Endothelial cell of umbilical vein (primary cell): ENCODE data around the gene MRPS23. TPM values are rescaled to one million over a fixed set of nuclear protein-coding genes. Genes with fewer than 3 reads are reported as not detected.

Experiments
- BruUV-seq: library from RNA; stranded (reverse); fragments of 400-500 nt; replicated peaks from 2 replicates; lab custom pipeline; 2021; lab: Mats Ljungman, UMichigan
- CTCF ChIA-PET: fragments of 300-600, 350-600 bp; sonication (Branson Sonifier 250); formaldehyde crosslinking; loops from one replicate; lab custom pipeline; 2021; ENCODE audit warnings: antibody characterized with exemption, inconsistent platforms; lab: Charles Lee
- POLR2A ChIA-PET: fragments of 300-600, 350-600 bp; sonication (Branson Sonifier 250); formaldehyde crosslinking; loops from one replicate; lab custom pipeline; 2021; ENCODE audit warnings: antibody characterized with exemption, inconsistent platforms; lab: Charles Lee
- DNase-seq: peaks from one replicate; pipeline ENCODE4 v3.0.0-alpha.2; 2011; ENCODE audit warnings: low read depth, low spot score
- FAIRE-seq: peaks from 2 replicates; lab custom pipeline; 2011; peaks lifted over from hg19 to GRCh38; lab: Jason Lieb, UNC
- H2AFZ ChIP-seq: 2 replicates; pipeline ENCODE4 v1.6.0; 2012; ENCODE audit warnings: low read depth, low read length, control low read depth, inconsistent platforms
- H3K27ac ChIP-seq: 2 replicates; pipeline ENCODE4 v1.5.1; 2011; ENCODE audit warnings: low read depth, mild to moderate bottlenecking, control low read depth, low read length, moderate library complexity; ENCODE audit not compliant: insufficient read depth
- H3K27me3 ChIP-seq, 2 experiments: 2 replicates each; pipeline versions ENCODE4 v1.6.0 to v1.6.1; 2011; ENCODE audit warnings: low read length in 2 of 2, mixed read lengths in 1 of 2; ENCODE audit not compliant: control insufficient read depth in 2 of 2, insufficient read depth in 2 of 2
- H3K36me3 ChIP-seq, 2 experiments: 2 replicates in 1 of 2; 3 replicates in 1 of 2; pipeline ENCODE4 v1.5.1; 2011; ENCODE audit warnings: low read length in 2 of 2, mild to moderate bottlenecking in 1 of 2, moderate library complexity in 1 of 2; ENCODE audit not compliant: control insufficient read depth in 2 of 2, insufficient read depth in 2 of 2; ENCODE audit errors: extremely low read depth in 1 of 2
- H3K4me1 ChIP-seq: 3 replicates; pipeline ENCODE4 v1.5.1; 2011; ENCODE audit warnings: mild to moderate bottlenecking, low read length; ENCODE audit not compliant: control insufficient read depth, insufficient read depth; ENCODE audit errors: extremely low read depth
- H3K4me2 ChIP-seq: 2 replicates; pipeline ENCODE4 v1.6.1; 2011; ENCODE audit warnings: low read length, control low read depth, mixed read lengths; ENCODE audit not compliant: insufficient read depth
- H3K4me3 ChIP-seq, 3 experiments: fragments of 200-600 bp in 1 of 3; sonication (generic), shearing (Covaris generic) in 1 of 3; replicated peaks in 1 of 3; 2 replicates each; pipeline ENCODE4 v1.5.1; 2011 to 2016; ENCODE audit warnings: control low read depth in 3 of 3, low read length in 3 of 3, mild to moderate bottlenecking in 2 of 3, inconsistent platforms in 1 of 3, low read depth in 1 of 3, moderate library complexity in 1 of 3; ENCODE audit not compliant: insufficient read depth in 1 of 3
- H3K79me2 ChIP-seq: 2 replicates; pipeline ENCODE4 v1.6.0; 2012; ENCODE audit warnings: low read length, inconsistent platforms; ENCODE audit not compliant: control insufficient read depth, insufficient read depth
- H3K9ac ChIP-seq: replicated peaks from 2 replicates; pipeline ENCODE3; 2011; ENCODE audit warnings: low read length, control low read depth; ENCODE audit not compliant: insufficient read depth; ENCODE audit errors: extremely low read depth
- H3K9me1 ChIP-seq: replicated peaks from 3 replicates; pipeline ENCODE4 v1.6.0; 2011; ENCODE audit warnings: mild to moderate bottlenecking, low read length; ENCODE audit not compliant: control insufficient read depth, insufficient read depth; ENCODE audit errors: extremely low read depth
- H3K9me3 ChIP-seq: replicated peaks from 2 replicates; pipeline ENCODE4 v1.5.1; 2012; ENCODE audit warnings: low read length, inconsistent platforms; ENCODE audit not compliant: control insufficient read depth, insufficient read depth
- H4K20me1 ChIP-seq: replicated peaks from 2 replicates; pipeline ENCODE3; 2011; ENCODE audit warnings: mild to moderate bottlenecking, low read length; ENCODE audit not compliant: control insufficient read depth, insufficient read depth; ENCODE audit errors: extremely low read depth
- CTCF ChIP-seq, 2 donors: IDR thresholded peaks; 1 replicate in 1 of 2; 2 replicates in 1 of 2; pipeline ENCODE4 v1.5.1; 2011; ENCODE audit warnings: low read length in 2 of 2, mild to moderate bottlenecking in 2 of 2, moderate library complexity in 2 of 2, control low read depth in 1 of 2, inconsistent platforms in 1 of 2, low read depth in 1 of 2; ENCODE audit not compliant: insufficient read depth in 1 of 2; ENCODE audit errors: extremely low read depth in 1 of 2
- EZH2 ChIP-seq: IDR thresholded peaks from 2 replicates; pipeline ENCODE4 v1.6.1; 2012; ENCODE audit warnings: borderline replicate concordance, low read depth, mild to moderate bottlenecking, moderate library complexity, low read length, inconsistent platforms; ENCODE audit not compliant: severe bottlenecking
- FOS ChIP-seq: IDR thresholded peaks from 2 replicates; pipeline ENCODE4 v1.6.1; 2011; ENCODE audit warnings: mild to moderate bottlenecking, low read length, moderate library complexity, borderline replicate concordance; ENCODE audit not compliant: insufficient read depth
- GATA2 ChIP-seq: IDR thresholded peaks from 2 replicates; pipeline ENCODE4 v1.7.0; 2011; ENCODE audit warnings: low read depth, mild to moderate bottlenecking, moderate library complexity, mixed read lengths, low read length; ENCODE audit not compliant: insufficient read length, insufficient read depth
- JUN ChIP-seq: IDR thresholded peaks from 2 replicates; pipeline ENCODE4 v1.6.1; 2011; ENCODE audit warnings: borderline replicate concordance, low read depth; ENCODE audit not compliant: insufficient read length, insufficient read depth
- MAX ChIP-seq: IDR thresholded peaks from 2 replicates; pipeline ENCODE4 v1.6.1; 2011; ENCODE audit not compliant: insufficient read depth, insufficient read length
- MYC ChIP-seq: IDR thresholded peaks from one replicate; pipeline ENCODE4 v1.6.1; 2011; ENCODE audit warnings: mild to moderate bottlenecking, low read depth, low read length
- POLR2A ChIP-seq: IDR thresholded peaks from 2 replicates; pipeline ENCODE4 v1.6.1; 2012; ENCODE audit warnings: low read depth, mild to moderate bottlenecking, control low read depth, low read length
- POLR2AphosphoS5 ChIP-seq: IDR thresholded peaks from 2 replicates; pipeline ENCODE4 v1.6.1; 2012; ENCODE audit warnings: low read depth, mild to moderate bottlenecking, control low read depth, low read length, moderate library complexity; ENCODE audit not compliant: insufficient read depth
- dilution Hi-C: fragments of 300-500 bp; cut with MboI; formaldehyde crosslinking; loops from one replicate; pipeline ENCODE4 v1.15.0; 2019; ENCODE audit warnings: low sequenced_read_pairs; ENCODE audit not compliant: extremely low pct_ligation_motif_present
- intact Hi-C: fragments of 100-400 bp; cut with micrococcal nuclease; formaldehyde crosslinking; loops from one replicate; pipeline ENCODE4 v1.10.0; 2022
- polyA plus RNA-seq, 4 experiments: library from polyadenylated mRNA; depleted of rRNA in 3 of 4; stranded (reverse) in 3 of 4; unstranded in 1 of 4; fragments of >200 nt; gene quantifications; 2 replicates each; pipeline versions ENCODE4 v1.2.1 to v1.2.3, GENCODE V29; 2011 to 2012; ENCODE audit warnings: missing spikeins in 1 of 4
- total RNA-seq: library from RNA; stranded (reverse); gene quantifications from 2 replicates; pipeline ENCODE4 v1.2.3, GENCODE V29; 2021

Gene MRPS23
- total and polyA plus RNA-seq, 2 donors (not counting 3 experiments of a cell fraction or from before 2014, with no cell fraction given) = 39.9 to 46.2 TPM

- Histone ChIP-seq H4K20me1 (no peaks in the 10 kb centered on the region), H3K9me3 (no peaks in the 10 kb centered on the region), H3K36me3 (peaks cover 3 to 4% of the 10 kb centered on the region in 2 experiments), H3K27me3 (no peaks in the 10 kb centered on the region), H3K79me2 (no peaks in the 10 kb centered on the region), H2AFZ (no peak overlapping the region), H3K9me1 (no peaks in the 10 kb centered on the region), H3K9ac (no peak overlapping the region), H3K4me3 (no peak overlapping the region), H3K4me1 (peaks cover 16% of the 10 kb centered on the region), H3K27ac (no peak overlapping the region), H3K4me2 (no peak overlapping the region)
- FAIRE-seq (no peak), DNase-seq (no peak)
- dilution Hi-C loops (no loop called here), intact Hi-C loops (no loop called here)
- BruUV-seq = no TSS peak
- TF ChIP-seq FOS (no peak), MAX (no peak), POLR2A (no peak)
- POLR2A ChIA-PET = no interaction called here
- CTCF ChIA-PET = interaction anchor here (1.2 to 3.2 kb wide), 2 partner anchors 10 to 13 kb away, joined by 3 to 16 read pairs; no protein-coding TSS in a partner anchor
Observed at GRCh38 chr17:57886020-57886419, 36.2 kb upstream of the MRPS23 start.

GRCh38 chr17:57885148-57885915, 35.5 kb upstream of the MRPS23 start:
- Histone ChIP-seq H3K27ac (no peak overlapping the region), H3K4me2 (no peak overlapping the region), H3K9me3 (no peaks in the 10 kb centered on the region), H3K4me3 (no peak overlapping the region), H4K20me1 (no peaks in the 10 kb centered on the region), H3K4me1 (peaks cover 10% of the 10 kb centered on the region), H3K79me2 (no peaks in the 10 kb centered on the region), H2AFZ (no peak overlapping the region), H3K27me3 (no peaks in the 10 kb centered on the region), H3K9ac (no peak overlapping the region), H3K36me3 (peaks cover 3 to 4% of the 10 kb centered on the region in 2 experiments), H3K9me1 (no peaks in the 10 kb centered on the region)
- intact Hi-C loops = no loop called here
- TF ChIP-seq POLR2AphosphoS5 (no peak), GATA2 (no peak), MYC (no peak), JUN (no peak), EZH2 (no peak), POLR2A (no peak), FOS (no peak), CTCF (IDR thresholded peaks at IDR 0.05; ENCODE audit: extremely low read depth in 1 of 2, insufficient read depth in 1 of 2, low read depth in 1 of 2, low read length in 2 of 2) (no peak), MAX (no peak)
- POLR2A ChIA-PET = no interaction called here
- FAIRE-seq (no peak), DNase-seq (no peak)
- CTCF ChIA-PET = interaction anchor here (1.2 to 3.2 kb wide), 2 partner anchors 9 to 14 kb away, joined by 3 to 16 read pairs; no protein-coding TSS in a partner anchor
- dilution Hi-C loops = no loop called here
- BruUV-seq = no TSS peak
